Spleen (tissue), 11 donors: ENCODE results near the gene FOXP1. TPM values are rescaled to one million over a fixed set of nuclear protein-coding genes. Genes with fewer than 3 reads are reported as not detected.

Source experiments
- DNase-seq: peaks from one replicate; pipeline ENCODE4 v3.0.0-alpha.2; 2020
- H3K27ac ChIP-seq, 8 donors: fragments of 200-600 bp; sonication (generic) in 7 of 8; 1 replicate in 4 of 8; 2 replicates in 4 of 8; pipeline versions ENCODE4 v1.5.0 to v1.8.0; 2016 to 2021; ENCODE audit warnings: inconsistent platforms in 4 of 8, mild to moderate bottlenecking in 4 of 8, moderate library complexity in 1 of 8
- H3K27me3 ChIP-seq, 7 donors: fragments of 200-600 bp; sonication (generic) in 6 of 7; replicated peaks in 1 of 7; 1 replicate in 4 of 7; 2 replicates in 3 of 7; pipeline versions ENCODE4 v1.5.0 to v1.8.0; 2016 to 2021; ENCODE audit warnings: inconsistent platforms in 3 of 7, mild to moderate bottlenecking in 1 of 7
- H3K36me3 ChIP-seq, 6 donors: fragments of 200-600 bp; sonication (generic) in 5 of 6; 1 replicate in 4 of 6; 2 replicates in 2 of 6; pipeline versions ENCODE4 v1.5.0 to v1.8.0; 2016 to 2021; ENCODE audit warnings: inconsistent platforms in 2 of 6
- H3K4me1 ChIP-seq, 6 donors: fragments of 200-600 bp; sonication (generic) in 5 of 6; 1 replicate in 3 of 6; 2 replicates in 3 of 6; pipeline versions ENCODE4 v1.5.0 to v1.8.0; 2016 to 2021; ENCODE audit warnings: inconsistent platforms in 3 of 6
- H3K4me3 ChIP-seq, 8 donors: fragments of 200-600 bp; sonication (generic) in 7 of 8; 1 replicate in 4 of 8; 2 replicates in 4 of 8; pipeline versions ENCODE4 v1.5.0 to v1.8.0; 2016 to 2021; ENCODE audit warnings: inconsistent platforms in 4 of 8, mild to moderate bottlenecking in 4 of 8, moderate library complexity in 2 of 8
- H3K9me3 ChIP-seq, 8 donors: fragments of 200-600 bp; sonication (generic) in 7 of 8; 1 replicate in 4 of 8; 2 replicates in 4 of 8; pipeline versions ENCODE4 v1.5.0 to v1.8.0; 2016 to 2021; ENCODE audit warnings: inconsistent platforms in 4 of 8
- POLR2A ChIP-seq, 3 donors: fragments of 450-650 bp; IDR thresholded peaks; one replicate each; pipeline ENCODE4 v1.5.1; 2017; ENCODE audit warnings: antibody characterized with exemption in 3 of 3, mild to moderate bottlenecking in 1 of 3
- POLR2AphosphoS5 ChIP-seq, 3 donors: sonication (generic); formaldehyde crosslinking; IDR thresholded peaks; one replicate each; pipeline ENCODE4 v1.5.1; 2017; ENCODE audit warnings: antibody characterized with exemption in 3 of 3
- WGBS, 5 donors: extraction: QIAGEN DNeasy Blood & Tissue Kit in 3 of 5; methylation state at CpG; one replicate each; pipeline versions ENCODE4 v1.1.5 to v1.1.7; 2013 to 2018; 5-methylcytosine and 5-hydroxymethylcytosine counted together
- intact Hi-C: fragments of 100-400 bp; cut with DNase I; formaldehyde crosslinking; loops from one replicate; pipeline ENCODE4 v1.15.0; 2023; ENCODE audit warnings: low total_unique reads
- polyA plus RNA-seq, 3 donors: library from polyadenylated mRNA; stranded (reverse); fragments of 200-250 nt; gene quantifications; one replicate each; pipeline ENCODE4 v1.2.1, GENCODE V29; 2013
- total RNA-seq, 7 donors: library from RNA; depleted of rRNA in 3 of 7; stranded (reverse); fragments of >200 nt in 3 of 7; fragmentation: NEBNext Ultra II Directional in 4 of 7; extraction: Animal tissue kit (Norgen Biotek cat#: 25700) in 4 of 7; gene quantifications; one replicate each; pipeline versions ENCODE4 v1.1.0 to v1.2.1, GENCODE V29; 2016 to 2021
- TF ChIP-seq, protein P1 (sequence below), 11 experiments: fragments of 200-600 bp in 7 of 11; fragments of 450-650 bp in 4 of 11; sonication (generic) in 4 of 11; IDR thresholded peaks in 8 of 11; conservative IDR thresholded peaks in 3 of 11; 1 replicate in 7 of 11; 2 replicates in 4 of 11; pipeline versions ENCODE4 v1.4.0 to v1.8.0; 2016 to 2021; ENCODE audit warnings: antibody characterized with exemption in 11 of 11, inconsistent platforms in 4 of 11, mild to moderate bottlenecking in 1 of 11
- donor health status: healthy with polysubstance abuse.
- donor health status: DM: no; HTN: no; CAD: no; lungs with moderate emphysema.
- donor health status: DM: no; HTN: no; CAD: no.
- donor health status: Bipolar disorder and iron deficiency.
- donor health status: healthy.
- donor health status: DM: no; HTN: no; CAD: no.
- donor health status: DM: yes; HTN: yes; CAD: no.

FOXP1 gene
- total and polyA plus RNA-seq, 10 donors = 11.1 to 202 (median 153) TPM

- DNase-seq = no peak
- TF ChIP-seq POLR2A (IDR thresholded peaks at IDR 0.05) (no peak), POLR2AphosphoS5 (IDR thresholded peaks at IDR 0.05) (no peak)
- TF ChIP-seq, protein P1, sequence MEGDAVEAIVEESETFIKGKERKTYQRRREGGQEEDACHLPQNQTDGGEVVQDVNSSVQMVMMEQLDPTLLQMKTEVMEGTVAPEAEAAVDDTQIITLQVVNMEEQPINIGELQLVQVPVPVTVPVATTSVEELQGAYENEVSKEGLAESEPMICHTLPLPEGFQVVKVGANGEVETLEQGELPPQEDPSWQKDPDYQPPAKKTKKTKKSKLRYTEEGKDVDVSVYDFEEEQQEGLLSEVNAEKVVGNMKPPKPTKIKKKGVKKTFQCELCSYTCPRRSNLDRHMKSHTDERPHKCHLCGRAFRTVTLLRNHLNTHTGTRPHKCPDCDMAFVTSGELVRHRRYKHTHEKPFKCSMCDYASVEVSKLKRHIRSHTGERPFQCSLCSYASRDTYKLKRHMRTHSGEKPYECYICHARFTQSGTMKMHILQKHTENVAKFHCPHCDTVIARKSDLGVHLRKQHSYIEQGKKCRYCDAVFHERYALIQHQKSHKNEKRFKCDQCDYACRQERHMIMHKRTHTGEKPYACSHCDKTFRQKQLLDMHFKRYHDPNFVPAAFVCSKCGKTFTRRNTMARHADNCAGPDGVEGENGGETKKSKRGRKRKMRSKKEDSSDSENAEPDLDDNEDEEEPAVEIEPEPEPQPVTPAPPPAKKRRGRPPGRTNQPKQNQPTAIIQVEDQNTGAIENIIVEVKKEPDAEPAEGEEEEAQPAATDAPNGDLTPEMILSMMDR (IDR thresholded peaks at IDR 0.05 in 8 of 11, conservative IDR thresholded peaks at IDR 0.05 in 3 of 11) = no peak
- 78 to 88% (median 84%) methylated on average over 9 of the region's 9 CpGs for WGBS, 5 donors
Measured at GRCh38 chr3:71348001-71348632, 235.4 kb downstream of the FOXP1 start.

DNA sequence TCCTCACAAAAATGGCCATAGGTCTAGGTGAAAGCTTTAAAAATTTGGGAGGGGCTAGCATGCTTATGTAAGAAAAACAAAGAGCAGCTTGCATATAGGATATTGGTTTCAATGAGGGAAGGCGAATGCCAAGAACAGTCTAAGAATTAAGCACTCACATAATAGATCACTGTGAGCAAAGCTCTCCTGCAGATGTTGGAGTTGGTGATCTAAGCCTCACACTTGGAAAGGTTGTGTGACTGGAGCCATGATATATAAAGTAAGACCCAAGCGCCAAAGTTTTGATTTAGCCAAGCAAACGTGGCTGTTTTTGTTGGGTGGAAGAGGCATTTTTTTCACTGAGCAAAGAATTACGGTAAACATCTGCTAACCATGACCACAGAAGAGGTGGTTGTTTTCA lies 237.5 kb downstream of the FOXP1 start:
- intact Hi-C loops = no loop called here
- H3K9me3 ChIP-seq = peaks cover 0 to 9% (median 7%) of the 10 kb centered on the region in 8 donors
- H3K27me3 ChIP-seq = no peaks in the 10 kb centered on the region
- WGBS, 5 donors = 89 to 96% (median 93%) methylated on average over 4 of the region's 4 CpGs
- no peak overlapping the region for H3K4me3 ChIP-seq
- H3K27ac ChIP-seq = no peak overlapping the region
- H3K4me1 ChIP-seq = peaks cover 0 to 30% (median 7%) of the 10 kb centered on the region in 6 donors
- no peak for TF ChIP-seq POLR2AphosphoS5 (IDR thresholded peaks at IDR 0.05)
- no peak for TF ChIP-seq POLR2A (IDR thresholded peaks at IDR 0.05)
- TF ChIP-seq, protein P1 (IDR thresholded peaks at IDR 0.05 in 8 of 11, conservative IDR thresholded peaks at IDR 0.05 in 3 of 11) = no peak
- no peak for DNase-seq
- peaks cover 0 to 13% (median 3%) of the 10 kb centered on the region in 6 donors for H3K36me3 ChIP-seq

More at GRCh38 chr3:71348001-71348632, 235.4 kb downstream of the FOXP1 start:
- Histone ChIP-seq H3K4me1 (peaks cover 0 to 37% (median 7%) of the 10 kb centered on the region in 6 donors), H3K4me3 (no peak overlapping the region), H3K36me3 (no peaks in the 10 kb centered on the region), H3K27me3 (no peaks in the 10 kb centered on the region), H3K27ac (no peak overlapping the region), H3K9me3 (no peaks in the 10 kb centered on the region)
- intact Hi-C loops = no loop called here

DNA sequence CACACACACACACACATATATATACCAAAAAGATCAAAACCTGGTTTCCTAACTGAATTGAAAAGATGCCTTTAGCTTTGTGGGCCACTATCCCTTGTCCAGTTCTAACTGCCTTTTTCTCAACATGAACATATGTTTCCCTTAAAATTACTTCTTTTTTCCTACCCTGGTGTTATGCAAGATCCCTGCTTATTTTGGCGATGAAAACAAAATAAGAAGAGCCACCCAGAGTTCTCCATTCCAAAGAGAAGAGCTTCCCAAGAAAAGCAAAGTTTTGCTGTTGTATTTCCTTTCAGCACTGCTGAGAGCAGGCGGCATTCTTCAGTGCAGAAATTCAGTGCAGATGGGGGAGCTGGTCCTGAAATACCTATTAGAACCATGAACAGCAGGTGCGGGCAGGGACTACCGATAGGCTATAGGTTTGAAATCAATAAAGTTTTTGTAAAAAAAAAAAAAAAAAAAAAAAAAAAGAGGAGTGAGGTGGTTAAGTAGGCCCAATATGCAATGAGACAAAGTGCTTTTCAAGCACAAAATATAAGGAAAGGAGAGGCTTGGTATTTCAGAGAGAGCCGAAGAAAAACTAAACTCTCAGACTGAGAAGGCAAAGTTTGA lies 238.0 kb downstream of the FOXP1 start:
- TF ChIP-seq POLR2AphosphoS5 (IDR thresholded peaks at IDR 0.05) (no peak), POLR2A (IDR thresholded peaks at IDR 0.05) (no peak)
- TF ChIP-seq, protein P1 (IDR thresholded peaks at IDR 0.05 in 8 of 11, conservative IDR thresholded peaks at IDR 0.05 in 3 of 11) = no peak
- Histone ChIP-seq H3K27ac (no peak overlapping the region), H3K27me3 (no peaks in the 10 kb centered on the region), H3K9me3 (peaks cover 0 to 10% (median 7%) of the 10 kb centered on the region in 8 donors), H3K36me3 (peaks cover 0 to 13% (median 3%) of the 10 kb centered on the region in 6 donors), H3K4me1 (peaks cover 0 to 30% (median 7%) of the 10 kb centered on the region in 6 donors), H3K4me3 (no peak overlapping the region)
- 54 to 92% (median 85%) methylated on average over 5 of the region's 5 CpGs for WGBS, 5 donors
- no peak for DNase-seq
- intact Hi-C loops = no loop called here

DNA sequence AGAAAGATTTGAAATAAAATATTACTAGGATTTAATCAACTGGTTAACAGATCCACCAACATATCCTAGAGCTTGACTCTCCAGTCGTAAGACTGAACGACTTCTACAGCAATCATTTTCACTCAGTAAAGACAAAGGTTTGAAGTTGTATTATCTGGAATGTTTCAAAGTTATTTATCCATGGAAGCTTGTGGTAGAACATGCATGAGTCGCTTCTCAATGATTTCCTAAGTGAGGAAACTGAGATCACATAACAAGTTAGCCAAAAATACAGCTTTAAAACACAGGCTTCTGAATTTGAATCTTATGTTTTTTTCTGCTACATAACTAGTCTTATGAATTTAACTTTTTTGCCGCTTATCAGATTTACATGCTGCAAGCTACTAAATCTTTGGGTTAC lies 241.8 kb downstream of the FOXP1 start:
- intact Hi-C loops = no loop called here
- Histone ChIP-seq H3K27ac (no peak overlapping the region), H3K36me3 (peaks cover 0 to 13% (median 3%) of the 10 kb centered on the region in 6 donors), H3K4me1 (peaks cover 0 to 3% (median 0%) of the 10 kb centered on the region in 6 donors), H3K27me3 (no peaks in the 10 kb centered on the region), H3K4me3 (no peak overlapping the region), H3K9me3 (peaks cover 0 to 10% (median 7%) of the 10 kb centered on the region in 8 donors)
- TF ChIP-seq, protein P1 (IDR thresholded peaks at IDR 0.05 in 8 of 11, conservative IDR thresholded peaks at IDR 0.05 in 3 of 11) = no peak
- no peak for TF ChIP-seq POLR2AphosphoS5 (IDR thresholded peaks at IDR 0.05)
- no peak for DNase-seq
- 75 to 98% (median 93%) methylated on average over 4 of the region's 4 CpGs for WGBS, 5 donors
